SK-N-MC (cell line): ENCODE results near the gene SNPH.

Source experiments
- EZH2 ChIP-seq: fragments of 200-600 bp; sonication (generic); IDR thresholded peaks from one replicate; pipeline ENCODE4 v1.6.1; 2017; ENCODE audit warnings: antibody characterized with exemption
- FOXP2 ChIP-seq: optimal IDR thresholded peaks from 2 replicates; pipeline ENCODE3; 2011; ENCODE audit warnings: mild to moderate bottlenecking, moderate library complexity; ENCODE audit not compliant: insufficient read depth; ENCODE audit errors: extremely low read length, control extremely low read depth
- POLR2AphosphoS5 ChIP-seq: IDR thresholded peaks from 2 replicates; pipeline ENCODE4 v1.6.1; 2012; ENCODE audit warnings: mild to moderate bottlenecking, low read depth, low read length, borderline replicate concordance

DNA sequence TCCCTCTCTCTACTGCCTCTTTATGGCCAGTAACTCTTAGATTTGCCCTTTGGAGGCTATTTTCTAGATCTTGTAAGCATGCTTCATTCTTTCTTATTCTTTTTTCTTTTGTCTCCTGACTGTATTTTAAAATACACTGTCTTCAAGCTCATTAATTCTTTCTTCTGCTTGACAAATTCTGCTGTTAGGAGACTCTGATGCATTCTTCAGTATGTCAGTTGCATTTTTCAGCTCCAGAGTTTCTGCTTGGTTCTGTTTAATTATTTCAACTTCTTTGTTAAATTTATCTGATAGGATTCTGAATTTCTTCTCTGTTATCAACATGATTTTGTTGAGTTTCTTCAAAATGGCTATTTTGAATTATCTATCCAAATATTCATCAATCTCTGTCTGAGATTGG lies 87.9 kb downstream of the SNPH start:
- TF ChIP-seq POLR2AphosphoS5 (no peak), EZH2 (no peak), FOXP2 (no peak)
